ENCODE data around the gene CHCHD2.

- TF ChIP-seq, protein P1, sequence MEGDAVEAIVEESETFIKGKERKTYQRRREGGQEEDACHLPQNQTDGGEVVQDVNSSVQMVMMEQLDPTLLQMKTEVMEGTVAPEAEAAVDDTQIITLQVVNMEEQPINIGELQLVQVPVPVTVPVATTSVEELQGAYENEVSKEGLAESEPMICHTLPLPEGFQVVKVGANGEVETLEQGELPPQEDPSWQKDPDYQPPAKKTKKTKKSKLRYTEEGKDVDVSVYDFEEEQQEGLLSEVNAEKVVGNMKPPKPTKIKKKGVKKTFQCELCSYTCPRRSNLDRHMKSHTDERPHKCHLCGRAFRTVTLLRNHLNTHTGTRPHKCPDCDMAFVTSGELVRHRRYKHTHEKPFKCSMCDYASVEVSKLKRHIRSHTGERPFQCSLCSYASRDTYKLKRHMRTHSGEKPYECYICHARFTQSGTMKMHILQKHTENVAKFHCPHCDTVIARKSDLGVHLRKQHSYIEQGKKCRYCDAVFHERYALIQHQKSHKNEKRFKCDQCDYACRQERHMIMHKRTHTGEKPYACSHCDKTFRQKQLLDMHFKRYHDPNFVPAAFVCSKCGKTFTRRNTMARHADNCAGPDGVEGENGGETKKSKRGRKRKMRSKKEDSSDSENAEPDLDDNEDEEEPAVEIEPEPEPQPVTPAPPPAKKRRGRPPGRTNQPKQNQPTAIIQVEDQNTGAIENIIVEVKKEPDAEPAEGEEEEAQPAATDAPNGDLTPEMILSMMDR (IDR thresholded peaks at IDR 0.05; ENCODE audit: low read length), result no peak
- no peak for TF ChIP-seq EZH2 (optimal IDR thresholded peaks at IDR 0.05; ENCODE audit: low read depth, low read length)
Observed at GRCh38 chr7:56127241-56127975, 21.1 kb upstream of the CHCHD2 start.
